Measurements from ENCODE around the gene MMP24. TPM values are rescaled to one million over a fixed set of nuclear protein-coding genes. Genes with fewer than 3 reads are reported as not detected.
"Not testable (repeated sequence)": the region's sequence is repeated elsewhere in the genome, so short reads cannot be mapped to it uniquely, and the experiment has no call there.

The MMP24 gene
- under 1 TPM in 5 of 6 donors, not detected in 1; 0.05 to 0.09 (median 0.08) TPM for polyA plus RNA-seq (ENCODE audit: low read depth in 6 of 6)

DNA sequence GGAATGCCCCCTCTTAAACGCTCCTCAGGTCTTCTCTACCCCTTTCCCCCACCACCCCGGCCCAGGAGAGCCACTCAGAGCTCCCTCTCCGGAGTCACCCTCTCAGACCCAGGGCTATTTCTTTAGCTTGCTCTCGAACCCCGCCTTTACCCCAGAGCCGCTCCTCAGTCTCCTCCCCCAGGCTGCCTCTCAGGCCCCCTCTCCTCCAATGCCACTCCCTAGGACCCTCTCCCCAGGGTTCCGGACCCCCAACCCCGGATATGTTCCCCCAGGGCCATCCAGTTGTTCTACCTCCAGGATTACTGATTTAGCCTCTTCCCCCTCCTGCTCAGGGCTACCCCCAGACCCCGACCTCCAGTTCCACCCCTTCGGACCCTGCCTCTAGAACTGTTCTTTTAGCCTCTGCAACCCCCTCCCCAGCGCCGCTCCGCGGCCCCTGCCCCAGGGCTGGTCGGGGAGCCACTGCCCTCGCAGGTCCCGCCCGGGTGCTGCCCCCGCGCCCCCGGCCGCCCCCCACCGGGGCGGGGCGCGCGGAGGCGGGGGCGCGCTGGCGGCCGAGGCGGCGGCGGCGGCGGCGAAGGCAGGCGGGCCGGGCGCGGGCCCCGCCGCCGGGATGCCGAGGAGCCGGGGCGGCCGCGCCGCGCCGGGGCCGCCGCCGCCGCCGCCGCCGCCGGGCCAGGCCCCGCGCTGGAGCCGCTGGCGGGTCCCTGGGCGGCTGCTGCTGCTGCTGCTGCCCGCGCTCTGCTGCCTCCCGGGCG, at the start of gene MMP24:
Gene MMP24, plus strand, starts transcription at position 565 of the 758 bp plus-strand sequence. Its CDS starts 49 bp downstream, at position 614.
- DNase-seq (no peak), ATAC-seq (ENCODE audit: low read depth in 2 of 2) (no peak)
- H3K4me1 Mint-ChIP-seq: peaks cover 4 to 15% (median 8%) of the 10 kb centered on the region in 3 donors
- peaks cover 8 to 39% of the 10 kb centered on the region in 2 donors for H3K36me3 Mint-ChIP-seq
- peaks cover 0 to 11% (median 0%) of the 10 kb centered on the region in 7 donors for H3K9me3 Mint-ChIP-seq
- peaks cover 48 to 56% (median 51%) of the 10 kb centered on the region in 3 donors for H3K27me3 Mint-ChIP-seq
- peak within 1 kb of the TSS; percentile 60 to 91 (median 80) for H3K4me3 Mint-ChIP-seq
- peak within 1 kb of the TSS in 4 of 6 donors; percentile 24 to 79 (median 34) for H3K27ac Mint-ChIP-seq

DNA sequence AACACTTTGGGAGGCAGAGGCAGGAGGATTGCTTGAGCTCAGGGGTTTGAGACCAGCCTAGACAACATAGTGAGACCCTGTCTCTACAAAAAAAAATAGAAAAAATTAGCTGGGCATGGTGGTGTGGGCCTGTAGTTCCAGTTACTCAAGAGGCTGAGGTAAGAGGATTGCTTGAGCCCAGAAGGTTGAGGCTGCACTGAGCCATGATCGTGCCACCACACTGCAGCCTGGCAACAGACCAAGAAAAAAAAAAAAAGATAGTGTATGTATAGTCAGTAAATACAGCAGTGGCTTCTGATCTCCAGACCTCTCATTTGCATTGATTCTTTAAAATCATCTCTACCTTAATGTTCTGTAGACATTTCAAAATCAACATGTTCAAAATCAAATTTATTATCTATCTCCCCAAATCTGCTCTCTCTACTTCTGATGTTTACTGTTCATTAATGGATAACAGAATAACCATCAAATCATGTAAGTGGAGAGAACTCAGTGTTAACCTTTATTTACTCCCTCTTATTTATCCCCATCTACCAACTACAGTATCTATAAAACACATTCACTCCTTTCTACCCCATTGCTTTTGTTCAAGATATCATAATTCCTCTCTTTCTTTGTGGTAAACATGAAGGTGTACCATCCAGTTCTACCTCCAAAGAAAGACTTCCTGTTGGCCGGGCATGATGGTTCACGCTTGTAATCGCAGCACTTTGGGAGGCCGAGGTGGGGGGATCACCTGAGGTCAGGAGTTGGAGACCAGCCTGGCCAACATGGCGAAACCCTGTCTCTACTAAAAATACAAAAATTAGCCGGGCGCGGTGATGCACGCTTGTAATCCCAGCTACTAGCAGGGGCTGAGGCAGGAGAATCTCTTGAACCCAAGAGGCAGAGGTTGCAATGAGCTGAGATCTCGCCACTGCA, 46.9 kb upstream of the MMP24 start:
- peak overlapping the region in 1 of 6 donors; percentile 21 for H3K27ac Mint-ChIP-seq
- no peak for DNase-seq
- H3K27me3 Mint-ChIP-seq: no peaks in the 10 kb centered on the region
- no peaks in the 10 kb centered on the region for H3K4me1 Mint-ChIP-seq
- H3K4me3 Mint-ChIP-seq: no peak overlapping the region
- H3K36me3 Mint-ChIP-seq: peaks cover 0 to 7% of the 10 kb centered on the region in 2 donors
- H3K9me3 Mint-ChIP-seq: peaks cover 0 to 3% (median 0%) of the 10 kb centered on the region in 7 donors
- no peak for ATAC-seq (ENCODE audit: low read depth in 2 of 2)

DNA sequence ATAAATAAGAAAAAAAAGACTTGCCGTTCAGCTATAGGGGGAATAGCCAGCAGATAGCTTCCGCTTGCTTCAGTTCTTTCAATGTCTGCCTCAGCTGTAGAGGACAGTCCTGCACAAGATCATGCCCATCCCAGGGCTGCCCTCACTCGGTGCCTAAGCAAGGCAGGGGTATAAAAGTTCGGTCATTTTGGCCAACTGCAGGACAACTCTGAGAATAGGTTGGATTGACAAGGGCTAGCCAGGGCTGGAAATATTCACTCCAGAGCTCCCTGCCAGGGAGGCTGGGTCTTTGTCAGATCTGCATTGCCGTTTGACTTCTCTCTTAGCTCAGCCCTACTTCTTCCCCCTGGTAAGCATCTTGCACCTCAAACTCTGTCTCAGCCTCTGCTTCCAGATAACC, 46.2 kb upstream of the MMP24 start:
- no peak overlapping the region for H3K4me3 Mint-ChIP-seq
- H3K4me1 Mint-ChIP-seq: no peaks in the 10 kb centered on the region
- no peak overlapping the region for H3K27ac Mint-ChIP-seq
- no peaks in the 10 kb centered on the region for H3K27me3 Mint-ChIP-seq
- peaks cover 0 to 7% of the 10 kb centered on the region in 2 donors for H3K36me3 Mint-ChIP-seq
- ATAC-seq (ENCODE audit: low read depth in 2 of 2) (no peak), DNase-seq (no peak)
- H3K9me3 Mint-ChIP-seq: peaks cover 0 to 1% (median 0%) of the 10 kb centered on the region in 7 donors

DNA sequence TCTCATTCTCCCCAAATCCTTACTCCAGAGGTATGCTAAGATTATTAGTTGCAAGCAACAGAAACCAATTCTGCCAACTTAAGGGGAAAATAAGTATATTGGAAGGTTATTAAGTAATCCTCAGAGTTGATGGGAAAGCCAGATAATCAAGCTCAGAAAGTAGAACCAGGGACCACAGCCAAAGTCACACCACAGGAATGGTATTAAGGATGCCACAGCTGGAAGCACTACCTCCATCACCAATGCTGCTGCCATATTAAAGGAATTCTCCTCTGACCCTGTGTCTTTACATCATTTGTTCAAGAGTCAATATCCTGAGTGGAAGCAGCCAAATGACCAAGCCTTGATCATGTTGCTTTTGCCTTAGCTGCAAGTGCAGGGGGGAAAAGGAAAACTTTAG, 44.8 kb upstream of the MMP24 start:
- no peak overlapping the region for H3K4me3 Mint-ChIP-seq

DNA sequence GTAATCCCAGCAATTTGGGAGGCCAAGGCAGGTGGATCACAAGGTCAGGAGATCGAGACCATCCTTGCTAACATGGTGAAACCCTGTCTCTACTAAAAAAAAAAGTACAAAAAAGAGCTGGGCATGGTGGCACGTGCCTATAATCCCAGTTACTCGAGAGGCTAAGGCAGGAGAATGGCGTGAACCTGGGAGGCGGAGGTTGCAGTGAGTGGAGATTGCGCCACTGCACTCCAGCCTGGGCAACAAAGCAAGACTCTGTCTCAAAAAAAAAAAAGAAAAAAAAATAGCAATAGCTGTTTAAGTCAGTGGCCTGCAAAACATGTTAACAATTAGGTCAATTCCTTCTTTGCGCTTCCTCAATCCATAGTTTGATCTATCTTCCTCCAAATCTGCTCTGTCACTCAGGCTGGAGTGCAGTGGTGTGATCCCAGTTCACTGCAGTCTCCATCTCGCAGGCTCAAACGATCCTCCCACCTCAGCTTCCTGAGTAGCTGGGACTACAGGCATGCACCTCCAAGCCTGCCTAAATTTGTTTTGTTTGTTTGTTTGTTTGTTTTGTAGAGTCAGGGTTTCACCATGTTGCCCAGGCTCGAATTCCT, 39.7 kb upstream of the MMP24 start:
- H3K4me1 Mint-ChIP-seq; H3K4me3 Mint-ChIP-seq; ATAC-seq (ENCODE audit: low read depth in 2 of 2); H3K27me3 Mint-ChIP-seq; DNase-seq; H3K9me3 Mint-ChIP-seq: not testable (repeated sequence)
- Mint-ChIP-seq H3K36me3 (peaks cover 25 to 26% of the 10 kb centered on the region in 2 donors), H3K27ac (peak overlapping the region in 1 of 6 donors; percentile 48)

More for the DNA sequence above, 44.8 kb upstream of the MMP24 start:
- Mint-ChIP-seq H3K36me3 (peaks cover 0 to 7% of the 10 kb centered on the region in 2 donors), H3K27me3 (no peaks in the 10 kb centered on the region), H3K27ac (no peak overlapping the region), H3K4me1 (no peaks in the 10 kb centered on the region), H3K9me3 (peaks cover 0 to 1% (median 0%) of the 10 kb centered on the region in 7 donors)
- no peak for DNase-seq
- no peak for ATAC-seq (ENCODE audit: low read depth in 2 of 2)

DNA sequence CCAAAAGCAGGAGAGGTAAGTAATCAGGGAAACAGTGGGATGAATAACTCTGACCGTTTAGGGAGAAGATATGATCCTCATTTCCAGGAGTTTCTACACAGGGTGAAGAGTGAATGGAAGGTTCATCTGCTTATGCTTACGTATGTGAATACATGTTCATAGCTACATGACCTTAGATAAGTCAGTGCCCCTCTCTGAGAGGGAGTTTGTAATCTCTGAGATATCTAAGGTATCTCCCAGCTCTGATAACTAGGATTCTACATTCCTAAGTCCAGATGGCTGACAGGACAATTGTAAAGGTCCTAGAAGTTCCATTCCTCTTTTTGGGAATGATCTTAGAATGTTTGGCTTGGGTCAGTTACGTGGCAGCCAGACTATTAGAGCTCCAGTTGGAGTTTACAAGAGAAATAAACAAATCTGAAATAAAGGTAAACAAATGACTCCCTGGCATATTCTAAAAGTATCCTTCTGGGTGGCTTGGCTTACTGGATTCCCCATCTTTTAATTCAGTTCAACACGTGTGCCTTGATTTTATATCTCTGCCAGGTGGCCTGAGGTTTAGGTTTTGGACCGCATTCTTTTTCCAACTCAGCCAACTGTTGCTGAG, 38.8 kb upstream of the MMP24 start:
- DNase-seq (no peak), ATAC-seq (ENCODE audit: low read depth in 2 of 2) (no peak)
- Mint-ChIP-seq H3K4me1 (no peaks in the 10 kb centered on the region), H3K27ac (no peak overlapping the region), H3K4me3 (no peak overlapping the region), H3K9me3 (peaks cover 0 to 7% (median 2%) of the 10 kb centered on the region in 7 donors), H3K27me3 (no peaks in the 10 kb centered on the region), H3K36me3 (peaks cover 25 to 26% of the 10 kb centered on the region in 2 donors)

DNA sequence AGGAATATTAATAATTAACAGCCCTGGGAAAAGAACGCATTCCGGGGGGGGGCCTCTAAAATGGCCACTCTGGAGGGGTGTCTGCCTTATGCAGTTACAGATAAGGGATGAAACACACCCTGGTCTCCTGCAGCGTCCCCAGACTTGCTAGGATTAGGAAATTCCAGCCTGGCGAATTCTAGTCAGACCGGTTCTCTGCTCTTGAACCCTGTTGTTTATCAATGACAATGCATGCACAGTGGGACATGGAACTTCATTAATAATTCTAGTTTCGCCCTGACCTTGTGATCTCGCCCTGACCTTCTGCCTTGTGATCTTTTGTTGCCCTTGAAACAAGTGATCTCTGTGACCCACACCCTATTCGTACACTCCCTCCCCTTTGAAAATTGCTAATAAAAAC, 37.3 kb upstream of the MMP24 start:
- H3K9me3 Mint-ChIP-seq; H3K4me3 Mint-ChIP-seq; H3K27ac Mint-ChIP-seq; DNase-seq; H3K27me3 Mint-ChIP-seq; H3K4me1 Mint-ChIP-seq; ATAC-seq (ENCODE audit: low read depth in 2 of 2): not testable (repeated sequence)
- H3K36me3 Mint-ChIP-seq: peaks cover 18 to 34% of the 10 kb centered on the region in 2 donors

DNA sequence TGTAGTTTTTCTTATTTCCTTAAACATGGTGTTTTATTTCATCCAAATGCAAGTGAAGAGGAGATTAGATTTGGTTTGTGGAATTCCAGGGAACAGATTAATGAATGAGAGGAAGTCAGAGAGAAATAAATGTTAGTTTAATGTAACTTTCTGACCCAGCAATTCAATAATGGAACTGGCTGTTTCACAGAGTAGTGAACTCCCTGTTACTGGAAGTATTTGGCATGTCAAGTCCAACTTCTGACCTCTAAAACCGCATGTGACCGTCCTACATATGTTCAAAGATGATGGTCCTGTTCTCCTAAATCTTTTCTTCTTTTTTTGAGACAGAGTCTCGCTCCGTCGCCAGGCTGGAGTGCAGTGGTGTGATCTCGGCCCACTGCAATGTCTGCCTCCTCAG, 35.9 kb upstream of the MMP24 start:
- H3K27ac Mint-ChIP-seq: no peak overlapping the region
- DNase-seq: no peak
- H3K36me3 Mint-ChIP-seq: peaks cover 25 to 39% of the 10 kb centered on the region in 2 donors
- H3K4me1 Mint-ChIP-seq: no peaks in the 10 kb centered on the region
- peaks cover 0 to 14% (median 7%) of the 10 kb centered on the region in 7 donors for H3K9me3 Mint-ChIP-seq
- ATAC-seq (ENCODE audit: low read depth in 2 of 2): no peak
- H3K27me3 Mint-ChIP-seq: no peaks in the 10 kb centered on the region
- H3K4me3 Mint-ChIP-seq: no peak overlapping the region

DNA sequence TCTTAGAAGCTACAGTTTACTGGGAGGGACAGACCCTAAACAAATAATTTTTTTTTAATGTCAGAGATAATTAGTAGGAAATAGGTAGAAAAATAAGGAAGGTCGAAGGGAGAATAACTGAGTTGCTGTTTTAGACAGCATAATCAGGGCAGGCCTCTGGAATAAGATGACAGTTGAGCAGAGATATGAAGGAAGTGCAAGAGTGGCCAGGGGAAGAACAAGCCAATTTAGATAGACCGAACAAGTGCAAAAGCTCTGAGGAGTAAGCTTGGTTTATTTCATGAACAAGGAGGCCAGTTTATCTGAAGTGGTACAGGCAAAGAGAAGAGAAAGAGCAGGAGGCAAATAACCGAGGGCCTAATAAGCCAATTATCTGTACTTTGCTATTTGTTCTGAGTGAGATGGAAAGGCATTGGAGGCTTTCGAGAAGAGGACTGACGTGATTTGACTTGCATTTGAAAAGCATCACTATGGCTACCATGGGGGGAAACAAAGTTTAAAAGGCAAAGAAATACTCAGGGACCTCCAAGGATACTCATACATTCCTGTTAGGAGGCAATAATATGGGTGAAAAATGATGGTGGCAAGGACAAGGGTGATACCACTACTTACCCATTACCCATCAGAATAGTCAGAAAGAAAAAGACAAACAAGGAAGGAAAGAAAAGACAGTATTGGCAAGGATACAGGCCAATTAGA, 34.9 kb upstream of the MMP24 start:
- Mint-ChIP-seq H3K27ac (no peak overlapping the region), H3K4me3 (no peak overlapping the region), H3K27me3 (no peaks in the 10 kb centered on the region), H3K4me1 (no peaks in the 10 kb centered on the region), H3K36me3 (peaks cover 28 to 39% of the 10 kb centered on the region in 2 donors), H3K9me3 (peaks cover 0 to 20% (median 12%) of the 10 kb centered on the region in 7 donors)
- DNase-seq (no peak), ATAC-seq (ENCODE audit: low read depth in 2 of 2) (no peak)

DNA sequence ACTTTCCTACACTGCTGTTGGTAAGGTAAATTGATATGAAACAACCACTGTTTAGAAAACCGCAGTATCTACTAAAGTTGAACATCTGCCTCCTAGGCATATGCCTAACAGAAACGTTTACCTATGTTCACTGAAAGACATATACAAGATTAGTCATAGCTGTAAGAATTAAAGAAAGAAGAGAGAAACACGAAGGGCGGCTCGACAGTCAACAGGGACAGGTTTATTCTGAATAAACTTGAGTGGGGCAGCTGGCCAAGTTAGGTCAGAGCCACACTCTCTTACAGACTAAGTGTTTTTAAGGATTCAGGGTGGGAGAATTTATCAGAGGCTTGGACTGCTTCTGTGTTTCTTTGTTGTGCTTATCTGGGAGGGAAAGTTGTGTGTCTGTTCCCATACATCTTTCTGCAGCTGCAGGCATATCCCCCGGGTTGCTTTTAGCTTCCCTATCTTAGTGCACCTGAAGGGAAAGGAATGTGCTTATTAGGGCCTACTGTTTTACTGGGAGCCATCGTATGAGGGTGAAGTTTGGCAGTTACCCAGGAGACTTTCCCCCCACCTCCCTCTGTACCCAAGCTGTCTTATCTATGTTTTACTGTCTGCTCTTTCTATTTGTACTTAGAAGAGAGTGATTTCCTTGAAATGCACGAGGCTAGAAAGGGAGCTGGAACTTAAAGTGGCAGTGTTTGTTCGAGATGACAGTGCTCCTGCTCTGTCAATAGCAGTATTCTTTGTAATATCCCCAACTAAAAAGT, 34.2 kb upstream of the MMP24 start:
- ATAC-seq (ENCODE audit: low read depth in 2 of 2): no peak
- H3K27me3 Mint-ChIP-seq: no peaks in the 10 kb centered on the region
- no peak overlapping the region for H3K4me3 Mint-ChIP-seq
- H3K9me3 Mint-ChIP-seq: peaks cover 0 to 27% (median 18%) of the 10 kb centered on the region in 7 donors
- no peaks in the 10 kb centered on the region for H3K4me1 Mint-ChIP-seq
- H3K36me3 Mint-ChIP-seq: peaks cover 34 to 39% of the 10 kb centered on the region in 2 donors
- H3K27ac Mint-ChIP-seq: no peak overlapping the region
- no peak for DNase-seq

DNA sequence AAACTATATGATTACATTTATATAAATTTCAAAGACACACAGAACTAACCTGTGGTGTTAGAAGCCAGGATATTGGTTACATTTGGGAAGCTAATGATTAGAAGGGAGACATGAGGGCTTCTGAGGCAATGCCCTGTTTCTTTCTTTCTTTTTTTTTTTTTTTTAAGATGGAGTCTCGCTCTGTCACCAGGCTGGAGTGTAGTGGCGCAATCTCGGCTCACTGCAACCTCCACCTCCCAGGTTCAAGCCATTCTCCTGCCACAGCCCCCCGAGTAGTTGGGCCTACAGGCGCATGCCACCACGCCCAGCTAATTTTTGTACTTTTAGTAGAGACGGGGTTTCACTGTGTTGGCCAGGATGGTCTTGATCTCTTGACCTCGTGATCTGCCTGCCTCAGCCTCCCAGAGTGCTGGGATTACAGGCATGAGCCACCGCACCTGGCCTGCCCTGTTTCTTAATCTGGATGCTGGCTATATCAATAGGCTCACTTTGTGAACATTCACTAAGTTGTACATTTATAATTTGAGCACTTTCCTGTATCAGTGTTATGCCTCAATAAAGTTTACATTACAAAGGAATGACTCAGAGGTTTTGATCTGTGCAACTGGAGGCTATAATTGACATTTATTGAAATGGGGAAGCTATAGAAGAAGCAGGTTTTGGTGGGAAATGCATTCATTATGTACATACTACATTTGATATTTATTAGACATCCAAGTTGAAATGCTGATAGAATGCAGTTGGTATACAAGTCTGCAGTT, 33.3 kb upstream of the MMP24 start:
- H3K4me3 Mint-ChIP-seq; DNase-seq; ATAC-seq (ENCODE audit: low read depth in 2 of 2); H3K27ac Mint-ChIP-seq; H3K4me1 Mint-ChIP-seq; H3K27me3 Mint-ChIP-seq: not testable (repeated sequence)
- H3K9me3 Mint-ChIP-seq: peaks cover 0 to 29% (median 19%) of the 10 kb centered on the region in 7 donors
- peaks cover 34 to 39% of the 10 kb centered on the region in 2 donors for H3K36me3 Mint-ChIP-seq
